K562 (cell line): ENCODE data around the gene CUTA. TPM values are rescaled to one million over a fixed set of nuclear protein-coding genes. Genes with fewer than 3 reads are reported as not detected.

Experiments used
- FOXK1 ChIP-seq: sonication (generic); formaldehyde crosslinking; IDR thresholded peaks from 2 replicates; pipeline ENCODE4 v1.8.0; 2022; ENCODE audit warnings: missing genetic modification reagents, mild to moderate bottlenecking, borderline replicate concordance
- HCFC1 ChIP-seq: IDR thresholded peaks from 2 replicates; pipeline ENCODE4 v1.6.1; 2012; ENCODE audit warnings: low read depth, low read length, improper control_type of control experiment
- MCM3 ChIP-seq: fragments of 450-650 bp; IDR thresholded peaks from 2 replicates; pipeline ENCODE4 v1.6.1; 2016
- NFYB ChIP-seq: IDR thresholded peaks from 2 replicates; pipeline ENCODE4 v1.6.1; 2011; ENCODE audit warnings: mild to moderate bottlenecking, moderate library complexity; ENCODE audit not compliant: insufficient read length; ENCODE audit errors: extremely low read depth
- NONO ChIP-seq, 2 experiments: fragments of 200-400 bp in 1 of 2; fragments of 450-650 bp in 1 of 2; formaldehyde crosslinking in 1 of 2; IDR thresholded peaks; 2 replicates each; pipeline ENCODE4 v1.6.1; 2017; ENCODE audit warnings: low read depth in 2 of 2, mild to moderate bottlenecking in 2 of 2, moderate library complexity in 2 of 2, low read length in 1 of 2
- PATZ1 ChIP-seq: fragments of 250-450 bp; sonication (Bioruptor Pico); IDR thresholded peaks from 2 replicates; pipeline ENCODE4 v1.5.0; 2020; ENCODE audit warnings: mild to moderate bottlenecking, borderline replicate concordance
- PHF8 ChIP-seq: fragments of 200-600 bp; sonication (generic); IDR thresholded peaks from 2 replicates; pipeline ENCODE4 v1.6.1; 2012; ENCODE audit warnings: mixed run types, mild to moderate bottlenecking, inconsistent platforms, low read length, moderate library complexity, borderline replicate concordance
- PML ChIP-seq: IDR thresholded peaks from 2 replicates; pipeline ENCODE4 v1.6.1; 2012; ENCODE audit warnings: low read length, inconsistent platforms
- REST ChIP-seq, 2 experiments: fragments of 450-650 bp; formaldehyde crosslinking in 1 of 2; IDR thresholded peaks; 2 replicates each; pipeline versions ENCODE4 v1.4.0 to v1.6.1; 2014 to 2020; ENCODE audit warnings: mild to moderate bottlenecking in 2 of 2, borderline replicate concordance in 1 of 2, low read depth in 1 of 2
- SMARCC2 ChIP-seq: fragments of 450-650 bp; IDR thresholded peaks from 2 replicates; pipeline ENCODE4 v1.6.1; 2017; ENCODE audit warnings: antibody characterized with exemption, moderate library complexity, mild to moderate bottlenecking, low read depth
- TAL1 ChIP-seq: fragments of 450-650 bp; IDR thresholded peaks from 2 replicates; pipeline ENCODE4 v1.6.1; 2016; ENCODE audit warnings: mild to moderate bottlenecking
- ZNF24 ChIP-seq: fragments of 450-650 bp; IDR thresholded peaks from 2 replicates; pipeline ENCODE4 v1.6.1; 2016
- ZNF76 ChIP-seq: fragments of 250-450 bp; sonication (Bioruptor Pico); IDR thresholded peaks from 2 replicates; pipeline ENCODE4 v1.4.0; 2020; ENCODE audit warnings: mild to moderate bottlenecking, moderate library complexity, borderline replicate concordance
- polyA plus RNA-seq, 8 experiments: library from polyadenylated mRNA; depleted of rRNA in 4 of 8; stranded (reverse) in 5 of 8; unstranded in 3 of 8; fragments of >200 nt; fragmentation: Nextera tagmentation in 2 of 8; fragmentation: Illumina TruSeq in 1 of 8; extraction: Ambion mirVana in 2 of 8; extraction: Trizol in 1 of 8; gene quantifications; 2 replicates each; pipeline versions ENCODE4 v1.2.1 to v1.2.3, GENCODE V29; 2011 to 2014; ENCODE audit warnings: inconsistent platforms in 1 of 8, missing spikeins in 1 of 8
- total RNA-seq, 7 experiments: library from RNA; depleted of rRNA in 6 of 7; stranded (reverse); fragments of >200 nt in 6 of 7; fragmentation: Illumina TruSeq in 2 of 7; extraction: Trizol in 2 of 7; gene quantifications; 2 replicates each; pipeline versions ENCODE4 v1.2.1 to v1.2.3, GENCODE V29; 2011 to 2021; ENCODE audit warnings: low replicate concordance in 1 of 7

The CUTA gene
- total and polyA plus RNA-seq, 9 of the 15 experiments (the other 6 are each of a cell fraction or from before 2014, with no cell fraction given), result 166 to 682 (median 310) TPM

DNA sequence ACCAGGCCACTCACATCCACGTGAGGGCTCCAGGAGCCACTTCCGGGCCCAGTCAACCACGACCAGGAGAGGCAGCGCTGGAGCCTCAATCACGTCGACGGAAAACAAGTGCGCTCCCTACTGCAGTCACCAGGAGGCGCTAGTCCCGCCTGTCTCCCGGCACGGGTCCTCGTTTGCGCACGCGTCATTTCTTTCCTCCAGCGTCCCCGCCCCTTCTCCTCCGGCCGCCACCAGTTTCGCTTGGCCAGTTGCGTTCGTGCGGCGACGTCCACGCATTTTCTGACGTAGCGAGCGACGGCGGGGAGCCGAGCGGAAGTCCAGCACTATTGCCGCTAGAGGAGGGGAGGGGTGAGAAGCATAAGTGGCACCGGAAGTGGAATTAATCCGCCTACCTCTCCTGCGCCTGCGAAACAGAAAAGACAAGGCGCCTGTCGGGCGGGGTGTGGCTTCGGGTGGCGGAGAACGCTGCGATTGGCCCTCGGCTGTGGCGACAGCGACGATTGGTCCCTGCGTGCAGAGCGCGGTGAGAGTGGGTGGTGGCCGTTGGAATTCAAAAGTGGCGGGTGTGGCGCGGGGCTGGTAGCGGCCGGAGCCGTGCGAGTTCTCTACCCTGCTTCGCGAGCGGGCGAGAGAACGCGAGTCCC is 26.5 kb downstream of the CUTA start, which contains the start of gene KIFC1 (continued):
- TF ChIP-seq REST (IDR thresholded peaks at IDR 0.05; ENCODE audit: borderline replicate concordance) (peak; percentile 99), REST (CRISPR knock-in tag; IDR thresholded peaks at IDR 0.05; ENCODE audit: low read depth) (0 out of 2 replicates have a peak, but pooled peaks have one; percentile 14), ZNF24 (peak; percentile 99), HCFC1 (peak; percentile 64), PHF8 (peak; percentile 53; the same call in 1 of the 2 replicates), ZNF76 (no peak), NONO (IDR thresholded peaks at IDR 0.05; ENCODE audit: low read depth in 2 of 2, low read length in 1 of 2) (no peak; a peak in 1 of 4 replicates), PML (peak; percentile 27; the same call in 1 of the 2 replicates), FOXK1 (CRISPR knock-in tag) (peak; percentile 40; the same call in 1 of the 2 replicates), MCM3 (no peak), NFYB (peak; percentile 89), TAL1 (no peak), PATZ1 (CRISPR knock-in tag) (no peak), SMARCC2 (no peak)
